Neural progenitor cell (in vitro differentiated cells): ENCODE results near the gene E2F6. TPM values are rescaled to one million over a fixed set of nuclear protein-coding genes. Genes with fewer than 3 reads are reported as not detected.
A peak's percentile ranks its signal among the peaks of the same experiment; 100 is the strongest.

Experiments
- DNase-seq: peaks from one replicate; pipeline ENCODE4 v3.0.0-alpha.2; 2016; ENCODE audit warnings: low spot score
- H2AFZ ChIP-seq: fragments of 200-600 bp; sonication (generic); replicated peaks from 2 replicates; pipeline ENCODE4 v1.6.1; 2016; ENCODE audit warnings: antibody characterized with exemption
- H3F3A ChIP-seq: fragments of 200-600 bp; sonication (generic); 2 replicates; pipeline ENCODE4 v1.6.1; 2016; ENCODE audit warnings: antibody characterized with exemption, low read depth
- H3K27ac ChIP-seq: fragments of 200-600 bp; sonication (generic); 2 replicates; pipeline ENCODE4 v1.5.1; 2016; ENCODE audit warnings: mild to moderate bottlenecking
- H3K27me3 ChIP-seq: fragments of 200-600 bp; sonication (generic); 2 replicates; pipeline ENCODE4 v1.6.1; 2016; ENCODE audit warnings: mild to moderate bottlenecking, moderate library complexity
- H3K36me3 ChIP-seq: fragments of 200-600 bp; sonication (generic); 2 replicates; pipeline ENCODE4 v1.5.1; 2016
- H3K4me1 ChIP-seq: fragments of 200-600 bp; sonication (generic); 2 replicates; pipeline ENCODE4 v1.6.1; 2016; ENCODE audit warnings: mixed run types
- H3K4me2 ChIP-seq: fragments of 200-600 bp; sonication (generic); 2 replicates; pipeline ENCODE4 v1.6.1; 2016
- H3K4me3 ChIP-seq: fragments of 200-600 bp; sonication (generic); 2 replicates; pipeline ENCODE4 v1.5.1; 2016
- H3K79me2 ChIP-seq: fragments of 200-600 bp; sonication (generic); 2 replicates; pipeline ENCODE4 v1.6.1; 2016; ENCODE audit warnings: low read depth
- H3K9ac ChIP-seq: fragments of 200-600 bp; sonication (generic); 2 replicates; pipeline ENCODE4 v1.6.1; 2016
- H3K9me3 ChIP-seq: fragments of 200-600 bp; sonication (generic); 2 replicates; pipeline ENCODE4 v1.5.1; 2016; ENCODE audit warnings: low read depth
- H4K20me1 ChIP-seq: fragments of 200-600 bp; sonication (generic); 2 replicates; pipeline ENCODE4 v1.6.1; 2016; ENCODE audit warnings: low read depth
- H3K27ac Mint-ChIP-seq: 3 replicates; pipeline ENCODE4 v1.8.0; 2021; ENCODE audit warnings: mixed read lengths
- H3K27me3 Mint-ChIP-seq: 2 replicates; pipeline ENCODE4 v1.8.0; 2022; ENCODE audit warnings: low read depth, mild to moderate bottlenecking, inconsistent platforms, moderate library complexity, mixed read lengths; ENCODE audit not compliant: insufficient read depth
- H3K36me3 Mint-ChIP-seq: 3 replicates; pipeline ENCODE4 v1.8.0; 2021; ENCODE audit warnings: mixed read lengths
- H3K4me1 Mint-ChIP-seq: 3 replicates; pipeline ENCODE4 v1.8.0; 2021; ENCODE audit warnings: mixed read lengths
- H3K4me3 Mint-ChIP-seq: 3 replicates; pipeline ENCODE4 v1.8.0; 2021; ENCODE audit warnings: mild to moderate bottlenecking, moderate library complexity, mixed read lengths
- H3K9me3 Mint-ChIP-seq: 3 replicates; pipeline ENCODE4 v1.8.0; 2020; ENCODE audit warnings: mixed read lengths
- CTCF ChIP-seq: fragments of 200-600 bp; sonication (generic); IDR thresholded peaks from 2 replicates; pipeline ENCODE4 v1.5.1; 2017; ENCODE audit warnings: antibody characterized with exemption, mild to moderate bottlenecking
- EZH2 ChIP-seq: fragments of 200-600 bp; sonication (generic); IDR thresholded peaks from 2 replicates; pipeline ENCODE4 v1.6.1; 2017; ENCODE audit warnings: antibody characterized with exemption, mild to moderate bottlenecking, moderate library complexity
- EZH2phosphoT487 ChIP-seq: fragments of 200-600 bp; sonication (generic); IDR thresholded peaks from 2 replicates; pipeline ENCODE4 v1.6.1; 2017; ENCODE audit warnings: antibody characterized with exemption
- total RNA-seq: library from RNA; depleted of rRNA; stranded (reverse); fragments of >200 nt; gene quantifications from 2 replicates; pipeline ENCODE4 v1.2.3, GENCODE V29; 2015; ENCODE audit warnings: low replicate concordance

The E2F6 gene
- total RNA-seq = 29.4 and 36.3 TPM in 2 replicates

GRCh38 chr2:11465485-11466306, at the start of gene E2F6:
TSS of gene E2F6 (minus strand) at chr2:11466161. CDS start at chr2:11465879, 282 bp downstream.
- TF ChIP-seq EZH2 (peak; percentile 65), EZH2phosphoT487 (no peak)

GRCh38 chr2:11515490-11515981, 49.6 kb upstream of the E2F6 start:
- Mint-ChIP-seq H3K27me3 (peaks cover 4% of the 10 kb centered on the region), H3K4me3 (peak overlapping the region; percentile 73), H3K27ac (peak overlapping the region; percentile 47), H3K4me1 (peaks cover 74% of the 10 kb centered on the region), H3K9me3 (peaks cover 17% of the 10 kb centered on the region), H3K36me3 (peaks cover 44% of the 10 kb centered on the region)
- H3K4me2 ChIP-seq = peak overlapping the region; percentile 69
- H4K20me1 ChIP-seq = peaks cover 33% of the 10 kb centered on the region
- no peaks in the 10 kb centered on the region for H3K36me3 ChIP-seq
- peaks cover 42% of the 10 kb centered on the region for H3F3A ChIP-seq
- no peak overlapping the region for H3K9ac ChIP-seq
- DNase-seq = peak; percentile 75
- no peaks in the 10 kb centered on the region for H3K9me3 ChIP-seq
- peaks cover 95% of the 10 kb centered on the region for H3K79me2 ChIP-seq
- peak overlapping the region; percentile 15 for H3K4me3 ChIP-seq
- TF ChIP-seq CTCF (no peak), EZH2phosphoT487 (no peak), EZH2 (no peak)
- H3K27ac ChIP-seq = peak overlapping the region; percentile 88
- H2AFZ ChIP-seq = no peak overlapping the region
- peaks cover 63% of the 10 kb centered on the region for H3K4me1 ChIP-seq
- no peaks in the 10 kb centered on the region for H3K27me3 ChIP-seq

More at GRCh38 chr2:11465485-11466306, at the start of gene E2F6:
- H3K79me2 ChIP-seq = peaks cover 49% of the 10 kb centered on the region
- no peaks in the 10 kb centered on the region for H3K4me1 ChIP-seq
- peak within 1 kb of the TSS; percentile 66 for H3K4me2 ChIP-seq
- no peaks in the 10 kb centered on the region for H3K27me3 ChIP-seq
- no peaks in the 10 kb centered on the region for H3K36me3 ChIP-seq
- DNase-seq = peak; percentile 94
- H3K9ac ChIP-seq = no peak within 1 kb of the TSS
- H3K4me3 ChIP-seq = peak within 1 kb of the TSS; percentile 41
- H4K20me1 ChIP-seq = peaks cover 20% of the 10 kb centered on the region
- H2AFZ ChIP-seq = peak within 1 kb of the TSS; percentile 27
- H3F3A ChIP-seq = no peaks in the 10 kb centered on the region
- peak within 1 kb of the TSS; percentile 88 for H3K4me3 Mint-ChIP-seq
- H3K36me3 Mint-ChIP-seq = peaks cover 38% of the 10 kb centered on the region
- H3K27ac Mint-ChIP-seq = peak within 1 kb of the TSS; percentile 89
- no peak within 1 kb of the TSS for H3K27ac ChIP-seq
- H3K4me1 Mint-ChIP-seq = peaks cover 28% of the 10 kb centered on the region
- H3K9me3 Mint-ChIP-seq = peaks cover 32% of the 10 kb centered on the region
- no peaks in the 10 kb centered on the region for H3K9me3 ChIP-seq
- H3K27me3 Mint-ChIP-seq = peaks cover 6% of the 10 kb centered on the region

GRCh38 chr2:11514904-11515303, 48.9 kb upstream of the E2F6 start:
- peaks cover 78% of the 10 kb centered on the region for H3K4me1 Mint-ChIP-seq
- H3K9me3 ChIP-seq = no peaks in the 10 kb centered on the region
- H3K27ac ChIP-seq = peak overlapping the region; percentile 88
- H3K4me1 ChIP-seq = peaks cover 63% of the 10 kb centered on the region
- peak overlapping the region; percentile 47 for H3K27ac Mint-ChIP-seq
- peak overlapping the region; percentile 69 for H3K4me2 ChIP-seq
- peaks cover 42% of the 10 kb centered on the region for H3F3A ChIP-seq
- TF ChIP-seq CTCF (no peak), EZH2 (no peak)
- DNase-seq = no peak
- peaks cover 4% of the 10 kb centered on the region for H3K27me3 Mint-ChIP-seq
- no peak overlapping the region for H3K9ac ChIP-seq
- H3K36me3 ChIP-seq = no peaks in the 10 kb centered on the region
- peaks cover 12% of the 10 kb centered on the region for H3K9me3 Mint-ChIP-seq
- peak overlapping the region; percentile 46 for H3K4me3 Mint-ChIP-seq
- peaks cover 95% of the 10 kb centered on the region for H3K79me2 ChIP-seq
- no peak overlapping the region for H2AFZ ChIP-seq
- H3K36me3 Mint-ChIP-seq = peaks cover 43% of the 10 kb centered on the region
- peaks cover 33% of the 10 kb centered on the region for H4K20me1 ChIP-seq
- H3K27me3 ChIP-seq = no peaks in the 10 kb centered on the region
- peak overlapping the region; percentile 15 for H3K4me3 ChIP-seq
